WTC11 (cell line): ENCODE measurements around the gene GARRE1. TPM values are rescaled to one million over a fixed set of nuclear protein-coding genes. Genes with fewer than 3 reads are reported as not detected.
"Not testable (repeated sequence)": the region's sequence is repeated elsewhere in the genome, so short reads cannot be mapped to it uniquely, and the experiment has no call there.

ENCODE experiments used
- ATAC-seq: fragments of 200-7000 bp; cut with Tn5 transposase; 2 replicates; pipeline ENCODE4 v1.10.0; 2021; ENCODE audit warnings: mild to moderate bottlenecking, moderate library complexity
- CTCF ChIA-PET: fragments of 300-600 bp; sonication (Branson Sonifier 250); formaldehyde crosslinking; loops from one replicate; lab custom pipeline; 2021; ENCODE audit warnings: antibody characterized with exemption; lab: Charles Lee
- POLR2A ChIA-PET: fragments of 350-600 bp; sonication (Branson Sonifier 250); formaldehyde crosslinking; loops from one replicate; lab custom pipeline; 2021; ENCODE audit warnings: antibody characterized with exemption; lab: Charles Lee
- DNase-seq: peaks from one replicate; pipeline ENCODE4 v3.0.0; 2021; ENCODE audit warnings: low spot score
- H3K27ac Mint-ChIP-seq: 2 replicates; pipeline ENCODE4 v1.8.0; 2021; ENCODE audit warnings: mixed read lengths
- H3K27me3 Mint-ChIP-seq: 2 replicates; pipeline ENCODE4 v1.8.0; 2021; ENCODE audit warnings: low read depth, mild to moderate bottlenecking, moderate library complexity, mixed read lengths
- H3K36me3 Mint-ChIP-seq: 2 replicates; pipeline ENCODE4 v1.8.0; 2021; ENCODE audit warnings: mixed read lengths
- H3K4me1 Mint-ChIP-seq: 2 replicates; pipeline ENCODE4 v1.8.0; 2022; ENCODE audit warnings: mixed read lengths
- H3K4me3 Mint-ChIP-seq: 2 replicates; pipeline ENCODE4 v1.8.0; 2021; ENCODE audit warnings: mild to moderate bottlenecking, moderate library complexity, mixed read lengths
- H3K9me3 Mint-ChIP-seq: 2 replicates; pipeline ENCODE4 v1.8.0; 2021; ENCODE audit warnings: mixed read lengths
- ATF2 ChIP-seq: sonication (generic); formaldehyde crosslinking; IDR thresholded peaks from 2 replicates; pipeline ENCODE4 v1.8.1; 2022; ENCODE audit warnings: low read depth, missing genetic modification reagents, borderline replicate concordance
- CREM ChIP-seq: sonication (generic); formaldehyde crosslinking; IDR thresholded peaks from 2 replicates; pipeline ENCODE4 v1.8.1; 2022; ENCODE audit warnings: mild to moderate bottlenecking, missing genetic modification reagents, moderate library complexity
- E2F1 ChIP-seq: sonication (generic); formaldehyde crosslinking; IDR thresholded peaks from 2 replicates; pipeline ENCODE4 v1.8.0; 2022; ENCODE audit warnings: mild to moderate bottlenecking, missing genetic modification reagents
- E2F4 ChIP-seq: sonication (generic); formaldehyde crosslinking; IDR thresholded peaks from 2 replicates; pipeline ENCODE4 v1.8.1; 2022; ENCODE audit warnings: low read depth, mild to moderate bottlenecking, moderate library complexity, missing genetic modification reagents, borderline replicate concordance
- FOXK1 ChIP-seq: sonication (generic); formaldehyde crosslinking; IDR thresholded peaks from 2 replicates; pipeline ENCODE4 v1.8.0; 2022; ENCODE audit warnings: mild to moderate bottlenecking, moderate library complexity, missing genetic modification reagents
- MAX ChIP-seq: sonication (generic); formaldehyde crosslinking; IDR thresholded peaks from 2 replicates; pipeline ENCODE4 v1.8.0; 2022; ENCODE audit warnings: mild to moderate bottlenecking, missing genetic modification reagents
- MXD4 ChIP-seq: fragments of 250-450 bp; sonication (Bioruptor Pico); IDR thresholded peaks from 2 replicates; pipeline ENCODE4 v1.8.0; 2021; ENCODE audit warnings: mild to moderate bottlenecking, moderate library complexity, borderline replicate concordance
- NFATC4 ChIP-seq: fragments of 250-450 bp; sonication (Bioruptor Pico); IDR thresholded peaks from 2 replicates; pipeline ENCODE4 v1.9.0; 2021; ENCODE audit warnings: mild to moderate bottlenecking
- NFYB ChIP-seq: sonication (generic); formaldehyde crosslinking; conservative IDR thresholded peaks from 2 replicates; pipeline ENCODE4 v1.8.0; 2022; ENCODE audit warnings: low read depth, missing genetic modification reagents
- PREB ChIP-seq: sonication (generic); formaldehyde crosslinking; IDR thresholded peaks from 2 replicates; pipeline ENCODE4 v1.8.1; 2022; ENCODE audit warnings: mild to moderate bottlenecking, missing genetic modification reagents, moderate library complexity, borderline replicate concordance
- PRRX2 ChIP-seq: fragments of 250-450 bp; sonication (Bioruptor Pico); IDR thresholded peaks from 2 replicates; pipeline ENCODE4 v1.8.0; 2021; ENCODE audit warnings: mild to moderate bottlenecking
- SMAD4 ChIP-seq: sonication (generic); formaldehyde crosslinking; IDR thresholded peaks from 2 replicates; pipeline ENCODE4 v1.8.0; 2022; ENCODE audit warnings: mild to moderate bottlenecking, missing genetic modification reagents
- TEAD1 ChIP-seq: sonication (generic); formaldehyde crosslinking; IDR thresholded peaks from 2 replicates; pipeline ENCODE4 v1.8.0; 2022; ENCODE audit warnings: mild to moderate bottlenecking, missing genetic modification reagents
- USF1 ChIP-seq: sonication (generic); formaldehyde crosslinking; IDR thresholded peaks from 2 replicates; pipeline ENCODE4 v1.8.0; 2022; ENCODE audit warnings: mild to moderate bottlenecking, missing genetic modification reagents
- ZBTB43 ChIP-seq: sonication (generic); formaldehyde crosslinking; IDR thresholded peaks from 2 replicates; pipeline ENCODE4 v1.8.1; 2023; ENCODE audit warnings: mild to moderate bottlenecking, missing genetic modification reagents
- ZNF219 ChIP-seq: sonication (generic); formaldehyde crosslinking; IDR thresholded peaks from 2 replicates; pipeline ENCODE4 v1.8.0; 2023; ENCODE audit warnings: missing genetic modification reagents, mild to moderate bottlenecking, borderline replicate concordance
- ZNF532 ChIP-seq: fragments of 250-450 bp; sonication (Bioruptor Pico); IDR thresholded peaks from 2 replicates; pipeline ENCODE4 v1.9.0; 2021; ENCODE audit warnings: mild to moderate bottlenecking, borderline replicate concordance
- total RNA-seq: library from RNA; stranded (reverse); gene quantifications from 3 replicates; pipeline ENCODE4 v1.2.3, GENCODE V29; 2021

The GARRE1 gene
- total RNA-seq, 1 experiment from 2014 or later = 16.7 TPM

GRCh38 chr19:34254046-34254697 is at the start of gene GARRE1 (continued):
- TF ChIP-seq E2F4 (CRISPR knock-in tag) (no peak), CREM (CRISPR knock-in tag) (0 out of 2 replicates have a peak, but pooled peaks have one; percentile 70), ATF2 (CRISPR knock-in tag) (no peak), TEAD1 (CRISPR knock-in tag) (no peak), PRRX2 (CRISPR knock-in tag) (no peak), MXD4 (no peak), NFATC4 (CRISPR knock-in tag) (no peak), MAX (no peak), ZNF532 (CRISPR knock-in tag) (no peak), ZNF219 (CRISPR knock-in tag) (no peak), E2F1 (no peak), NFYB (CRISPR knock-in tag) (0 out of 2 replicates have a peak, but pooled peaks have one; percentile 16), FOXK1 (CRISPR knock-in tag) (peak; percentile 99), PREB (CRISPR knock-in tag) (no peak), ZBTB43 (CRISPR knock-in tag) (0 out of 2 replicates have a peak, but pooled peaks have one; percentile 27), USF1 (CRISPR knock-in tag) (no peak), SMAD4 (CRISPR knock-in tag) (no peak)

- POLR2A ChIA-PET, H3K27me3 Mint-ChIP-seq, ATAC-seq, H3K4me1 Mint-ChIP-seq, DNase-seq, H3K4me3 Mint-ChIP-seq, CTCF ChIA-PET, H3K27ac Mint-ChIP-seq, H3K9me3 Mint-ChIP-seq: not testable (repeated sequence)
- H3K36me3 Mint-ChIP-seq = peaks cover 39% of the 10 kb centered on the region
These were observed 49.0 kb upstream of the GARRE1 start for GRCh38 chr19:34205324-34205723.
